Astrocyte of the spinal cord (primary cell): Measurements from ENCODE around the gene DNAH17.
A peak's percentile ranks its signal among the peaks of the same experiment; 100 is the strongest.

ENCODE experiments used
- DNase-seq: peaks from one replicate; pipeline ENCODE4 v3.0.0; 2011; ENCODE audit warnings: low read depth, low spot score
- H3K4me3 ChIP-seq: 2 replicates; pipeline ENCODE4 v1.5.1; 2011; ENCODE audit warnings: low read depth, mild to moderate bottlenecking, low read length, moderate library complexity
- in situ Hi-C: cut with HindIII; loops from 2 replicates; pipeline ENCODE4 v1.10.0; 2017; ENCODE audit warnings: low sequenced_read_pairs
- TF ChIP-seq, protein P1 (sequence below): IDR thresholded peaks from 2 replicates; pipeline ENCODE4 v1.5.1; 2012; ENCODE audit warnings: low read depth, mild to moderate bottlenecking, low read length, inconsistent platforms

Gene DNAH17

DNA sequence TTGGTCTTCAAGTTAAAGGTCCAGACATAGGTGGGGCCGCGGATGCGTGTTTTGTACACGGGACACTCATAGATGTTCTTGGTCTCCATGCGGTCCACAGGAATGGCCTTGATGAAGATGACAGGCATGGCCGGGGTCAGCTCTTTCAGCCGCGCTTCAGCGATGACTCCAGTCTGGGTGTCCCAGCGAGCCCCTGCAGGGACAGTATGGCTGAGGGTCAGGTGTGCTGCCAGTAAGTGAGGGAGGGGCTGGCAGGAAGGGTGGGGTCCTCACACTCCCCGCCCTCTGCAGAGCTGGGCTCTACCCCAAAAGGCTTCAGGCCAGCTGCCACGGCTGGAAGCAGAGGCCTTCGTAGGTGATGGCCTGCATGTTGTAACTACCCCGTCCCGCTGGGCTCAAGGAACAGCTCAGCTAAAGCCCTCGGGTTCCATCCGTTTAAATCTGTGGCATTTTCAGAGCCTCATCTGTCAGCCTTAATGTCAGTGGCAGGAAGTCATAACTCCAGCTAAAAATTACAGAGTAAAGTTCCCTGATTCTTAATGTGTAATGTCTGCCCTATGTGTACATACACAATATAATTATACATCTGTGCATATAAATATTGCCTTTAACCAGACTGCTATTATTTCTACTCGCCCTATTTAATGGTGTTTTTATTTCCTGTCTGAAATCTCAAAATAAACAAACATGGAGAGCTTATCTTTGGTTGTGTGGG lies 153.1 kb downstream of the DNAH17 start:
- H3K4me3 ChIP-seq: no peak overlapping the region
- no peak for DNase-seq
- TF ChIP-seq, protein P1, sequence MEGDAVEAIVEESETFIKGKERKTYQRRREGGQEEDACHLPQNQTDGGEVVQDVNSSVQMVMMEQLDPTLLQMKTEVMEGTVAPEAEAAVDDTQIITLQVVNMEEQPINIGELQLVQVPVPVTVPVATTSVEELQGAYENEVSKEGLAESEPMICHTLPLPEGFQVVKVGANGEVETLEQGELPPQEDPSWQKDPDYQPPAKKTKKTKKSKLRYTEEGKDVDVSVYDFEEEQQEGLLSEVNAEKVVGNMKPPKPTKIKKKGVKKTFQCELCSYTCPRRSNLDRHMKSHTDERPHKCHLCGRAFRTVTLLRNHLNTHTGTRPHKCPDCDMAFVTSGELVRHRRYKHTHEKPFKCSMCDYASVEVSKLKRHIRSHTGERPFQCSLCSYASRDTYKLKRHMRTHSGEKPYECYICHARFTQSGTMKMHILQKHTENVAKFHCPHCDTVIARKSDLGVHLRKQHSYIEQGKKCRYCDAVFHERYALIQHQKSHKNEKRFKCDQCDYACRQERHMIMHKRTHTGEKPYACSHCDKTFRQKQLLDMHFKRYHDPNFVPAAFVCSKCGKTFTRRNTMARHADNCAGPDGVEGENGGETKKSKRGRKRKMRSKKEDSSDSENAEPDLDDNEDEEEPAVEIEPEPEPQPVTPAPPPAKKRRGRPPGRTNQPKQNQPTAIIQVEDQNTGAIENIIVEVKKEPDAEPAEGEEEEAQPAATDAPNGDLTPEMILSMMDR: no peak
- in situ Hi-C loops: no loop called here

DNA sequence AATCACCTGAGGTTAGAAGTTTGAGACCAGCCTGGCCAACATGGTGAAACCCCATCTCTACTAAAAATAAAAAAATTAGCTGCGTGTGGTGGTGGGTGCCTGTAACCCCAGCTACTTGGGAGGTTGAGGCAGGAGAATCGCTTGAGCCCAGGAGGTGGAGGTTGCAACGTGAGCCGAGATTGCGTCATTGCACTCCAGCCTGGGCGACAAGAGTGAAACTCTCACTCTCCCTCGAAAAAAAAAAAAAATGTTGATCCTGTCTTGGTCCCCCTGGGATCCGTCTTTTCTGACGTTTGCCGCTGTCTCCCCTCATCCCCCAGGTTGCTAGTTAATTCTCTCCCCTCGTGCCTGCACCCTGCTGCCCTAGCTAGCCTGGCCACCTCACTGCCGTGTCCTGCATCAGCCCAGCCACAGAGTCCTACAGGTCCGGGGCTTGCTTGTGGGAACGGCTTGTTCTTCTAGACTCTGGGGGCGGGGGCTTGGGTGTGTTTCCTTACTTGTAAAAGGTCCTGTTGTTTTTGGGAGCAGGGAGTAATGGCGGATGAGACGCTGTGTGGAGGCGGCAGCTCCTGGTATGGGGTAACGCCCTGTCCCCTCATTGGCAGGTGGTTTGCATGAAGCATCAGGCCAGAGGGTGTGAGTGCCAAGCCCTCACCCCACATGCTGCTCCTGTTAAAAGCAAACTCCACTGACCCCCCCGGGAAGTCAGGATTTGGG lies 154.2 kb downstream of the DNAH17 start:
- no peak for DNase-seq
- in situ Hi-C loops: no loop called here
- no peak overlapping the region for H3K4me3 ChIP-seq
- TF ChIP-seq, protein P1: no peak

DNA sequence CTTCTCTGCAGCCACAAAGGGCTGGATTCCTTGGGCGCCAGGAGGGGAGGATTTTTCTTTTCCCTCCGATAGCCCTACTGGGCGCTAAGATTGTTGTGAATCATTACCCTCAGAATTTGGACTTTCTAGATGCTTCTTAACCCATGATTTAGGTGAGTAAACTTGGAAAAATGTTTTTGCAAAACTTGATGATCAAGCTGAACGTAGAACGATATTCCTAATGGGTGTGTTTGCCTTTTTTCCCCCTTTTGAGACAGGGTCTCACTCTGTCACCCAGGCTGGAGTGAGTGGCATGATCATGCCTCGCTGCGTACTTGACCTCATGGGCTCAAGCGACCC lies 155.0 kb downstream of the DNAH17 start:
- DNase-seq: no peak
- TF ChIP-seq, protein P1: no peak
- H3K4me3 ChIP-seq: no peak overlapping the region
- in situ Hi-C loops: no loop called here

DNA sequence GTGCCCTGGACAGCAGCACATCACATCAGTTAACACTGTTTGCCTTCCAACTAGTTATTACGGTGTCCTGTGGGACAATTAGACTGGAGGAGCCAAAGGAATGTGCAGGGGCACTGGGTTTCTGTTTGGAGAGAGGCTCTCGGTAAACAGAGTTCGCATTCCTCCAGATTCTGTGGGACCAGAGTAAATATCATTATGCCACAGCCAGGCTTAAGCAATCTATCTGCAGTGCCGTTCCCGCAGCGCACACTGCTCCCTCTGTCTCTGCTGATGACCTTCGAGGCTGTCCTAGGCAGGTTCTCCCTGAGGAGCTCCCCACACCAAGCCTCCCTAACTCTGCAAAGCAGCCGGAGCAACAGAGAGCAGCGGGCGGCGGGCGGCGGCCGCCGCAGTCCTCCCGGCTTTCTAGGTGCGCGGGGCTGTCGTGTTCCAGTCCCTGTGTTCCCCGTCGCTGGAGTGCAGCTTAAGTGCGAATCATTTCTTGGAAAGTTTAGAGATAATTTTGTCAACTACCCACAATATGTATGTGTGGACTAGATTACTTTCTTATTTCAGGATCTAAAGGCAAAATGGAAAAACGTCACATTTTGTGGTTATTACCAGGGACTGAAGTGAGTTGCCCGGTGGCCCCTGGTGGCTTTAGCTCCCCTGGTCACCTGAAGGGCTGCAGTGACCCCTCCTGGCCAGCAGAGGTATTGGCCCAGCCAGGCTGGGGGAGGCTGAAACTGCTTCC lies 155.5 kb downstream of the DNAH17 start:
- TF ChIP-seq, protein P1: peak; percentile 100
- no peak overlapping the region for H3K4me3 ChIP-seq
- DNase-seq: peak; percentile 75
- in situ Hi-C loops: no loop called here

DNA sequence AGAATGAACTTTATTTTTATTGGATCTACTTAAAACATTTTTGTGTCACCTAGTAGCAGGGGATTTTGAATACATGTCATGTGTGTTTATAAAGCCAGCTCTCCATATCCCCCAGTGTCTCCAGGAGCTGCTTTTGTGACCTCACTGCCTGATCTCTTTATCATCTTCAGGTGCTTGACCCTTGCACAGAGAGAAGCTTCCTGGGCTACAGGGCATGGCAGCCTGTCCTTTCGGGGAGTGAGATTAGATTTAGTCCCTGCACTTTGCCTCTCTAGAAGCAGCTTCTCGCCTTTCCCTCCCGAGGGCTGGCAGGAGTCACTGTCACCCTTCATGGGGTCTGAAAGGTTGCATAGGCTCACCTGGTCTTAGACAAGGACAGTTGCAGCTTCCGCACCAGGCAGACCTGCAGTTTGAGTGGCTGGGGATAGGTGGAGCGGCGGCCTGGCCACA lies 156.1 kb downstream of the DNAH17 start:
- H3K4me3 ChIP-seq: no peak overlapping the region
- TF ChIP-seq, protein P1: no peak
- DNase-seq: no peak
- in situ Hi-C loops: no loop called here

DNA sequence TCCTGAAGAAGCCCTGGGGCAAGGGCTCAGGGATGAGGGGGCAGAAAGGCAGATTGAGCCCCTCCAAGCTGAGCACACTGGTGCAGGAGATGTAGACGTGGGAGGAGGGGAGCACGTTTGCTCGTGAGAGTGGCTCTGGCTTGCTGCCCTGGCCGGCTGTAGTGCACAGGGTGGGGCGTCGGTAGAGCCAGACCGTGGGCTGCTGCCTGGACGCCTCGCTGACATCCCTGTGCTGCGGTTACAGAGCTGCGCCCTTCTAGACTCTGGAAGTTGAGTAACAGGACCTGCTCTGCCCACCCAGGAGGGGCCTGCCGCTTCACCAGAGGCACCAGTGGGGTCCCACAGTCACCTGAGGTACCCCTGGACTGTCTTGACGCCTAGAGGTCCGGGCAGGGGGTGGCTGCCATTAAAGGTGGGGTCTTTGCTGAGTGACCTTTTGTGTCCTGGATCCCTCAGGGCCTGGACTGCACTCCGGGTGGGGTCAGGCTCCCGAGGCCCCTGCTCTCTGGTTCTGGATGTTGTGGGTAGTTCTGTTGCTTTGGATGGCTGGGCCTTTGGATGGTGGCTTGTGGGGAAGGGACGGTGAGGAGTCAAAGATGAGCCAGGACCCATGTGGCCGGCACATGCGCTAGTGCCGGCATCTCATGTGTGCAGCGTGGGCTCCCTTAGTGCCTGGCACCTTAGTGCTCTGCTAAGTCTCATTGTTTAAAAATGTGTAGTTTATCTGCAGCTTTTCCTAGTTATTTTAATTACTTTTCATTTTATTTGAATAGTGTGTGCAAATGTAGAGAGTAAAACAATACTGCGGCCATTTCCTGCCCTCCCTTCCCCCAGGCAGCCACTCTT lies 157.0 kb downstream of the DNAH17 start:
- no peak overlapping the region for H3K4me3 ChIP-seq
- TF ChIP-seq, protein P1: no peak
- in situ Hi-C loops: no loop called here
- DNase-seq: no peak
